K562 (cell line): Measurements from ENCODE around the gene CDC14B. TPM values are rescaled to one million over a fixed set of nuclear protein-coding genes. Genes with fewer than 3 reads are reported as not detected.

Source experiments
- ATAC-seq: fragments of 200-7000 bp; cut with Tn5 transposase; 3 replicates; pipeline ENCODE4 v1.9.1; 2020; ENCODE audit warnings: moderate library complexity
- BruUV-seq: library from RNA; stranded (reverse); fragments of 400-500 nt; replicated peaks from 2 replicates; lab custom pipeline; 2021; lab: Mats Ljungman, UMichigan
- CTCF ChIA-PET: fragments of 300-600 bp; formaldehyde crosslinking; extraction: SDS; loops from one replicate; lab custom pipeline; 2021; ENCODE audit warnings: low intra/inter-chr PET ratio; lab: Yijun Ruan, JAX
- POLR2A ChIA-PET: fragments of 300-600, 350-650 bp; sonication (Branson Sonifier 250); formaldehyde crosslinking; extraction: SDS; loops from one replicate; lab custom pipeline; 2021; ENCODE audit warnings: antibody characterized with exemption, inconsistent platforms; lab: Yijun Ruan, JAX
- DNase-seq, 4 experiments: peaks; one replicate each; pipeline versions ENCODE4 v3.0.0 to v3.0.0-alpha.2; 2011 to 2018; ENCODE audit warnings: low spot score in 3 of 4, mixed read lengths in 3 of 4; ENCODE audit errors: extremely low read depth in 1 of 4
- FAIRE-seq: peaks from 2 replicates; lab custom pipeline; 2011; peaks lifted over from hg19 to GRCh38; lab: Jason Lieb, UNC
- H2AFZ ChIP-seq: 2 replicates; pipeline ENCODE4 v1.6.0; 2011; ENCODE audit warnings: low read depth, low read length, control low read depth, inconsistent platforms
- H3K27ac ChIP-seq: fragments of 200-600 bp; 3 replicates; pipeline ENCODE4 v1.8.0; 2011; ENCODE audit warnings: low read depth, mild to moderate bottlenecking, control low read depth, inconsistent platforms, low read length, moderate library complexity, mixed read lengths; ENCODE audit errors: extremely low read depth
- H3K27me3 ChIP-seq, 2 experiments: fragments of 300-600 bp in 1 of 2; 2 replicates in 1 of 2; 3 replicates in 1 of 2; pipeline versions ENCODE4 v1.6.0 to v1.8.0; 2011; ENCODE audit warnings: inconsistent platforms in 2 of 2, low read length in 2 of 2, mild to moderate bottlenecking in 1 of 2, mixed read lengths in 1 of 2, moderate library complexity in 1 of 2; ENCODE audit not compliant: control insufficient read depth in 2 of 2, insufficient read depth in 2 of 2
- H3K36me3 ChIP-seq: fragments of 300-600 bp; 3 replicates; pipeline ENCODE4 v1.8.0; 2011; ENCODE audit warnings: mild to moderate bottlenecking, low read length, inconsistent platforms; ENCODE audit not compliant: control insufficient read depth, insufficient read depth
- H3K4me1 ChIP-seq, 2 experiments: fragments of 200-600 bp in 1 of 2; replicated peaks in 1 of 2; 2 replicates in 1 of 2; 3 replicates in 1 of 2; pipeline versions ENCODE4 v1.5.1 to v1.8.0; 2011; ENCODE audit warnings: inconsistent platforms in 2 of 2, low read length in 2 of 2, mild to moderate bottlenecking in 1 of 2, mixed read lengths in 1 of 2, moderate library complexity in 1 of 2; ENCODE audit not compliant: control insufficient read depth in 2 of 2, insufficient read depth in 2 of 2
- H3K4me2 ChIP-seq: 2 replicates; pipeline ENCODE4 v1.6.1; 2011; ENCODE audit warnings: low read length, control low read depth, inconsistent platforms, mixed read lengths; ENCODE audit not compliant: insufficient read depth
- H3K4me3 ChIP-seq: fragments of 200-600 bp; sonication (generic), shearing (Covaris generic); 2 replicates; pipeline ENCODE4 v1.5.1; 2016; ENCODE audit warnings: control low read depth, inconsistent platforms
- H3K79me2 ChIP-seq: fragments of 200-600 bp; 3 replicates; pipeline ENCODE4 v1.8.0; 2011; ENCODE audit warnings: low read length, inconsistent platforms; ENCODE audit not compliant: control insufficient read depth, insufficient read depth
- H3K9ac ChIP-seq, 2 experiments: 2 replicates each; pipeline versions ENCODE4 v1.6.0 to v1.6.1; 2011; ENCODE audit warnings: low read depth in 2 of 2, low read length in 2 of 2, control low read depth in 1 of 2, inconsistent platforms in 1 of 2, mild to moderate bottlenecking in 1 of 2, mixed read lengths in 1 of 2; ENCODE audit not compliant: insufficient read depth in 1 of 2
- H3K9me1 ChIP-seq: one replicate; pipeline ENCODE4 v1.6.0; 2011; ENCODE audit warnings: inconsistent platforms, mild to moderate bottlenecking, low read length, moderate library complexity; ENCODE audit not compliant: control insufficient read depth, insufficient read depth
- H3K9me3 ChIP-seq: replicated peaks from 2 replicates; pipeline ENCODE4 v1.5.1; 2011; ENCODE audit warnings: low read depth, low read length, inconsistent platforms; ENCODE audit not compliant: control insufficient read depth, insufficient read depth
- H4K20me1 ChIP-seq: replicated peaks from 2 replicates; pipeline ENCODE4 v1.6.1; 2011; ENCODE audit warnings: low read length, inconsistent platforms, mixed read lengths; ENCODE audit not compliant: control insufficient read depth, insufficient read depth
- CHCHD3 ChIP-seq: fragments of 250-450 bp; sonication (Bioruptor Pico); IDR thresholded peaks from 2 replicates; pipeline ENCODE4 v2.1.2; 2022; ENCODE audit warnings: mild to moderate bottlenecking
- EP300 ChIP-seq: IDR thresholded peaks from 2 replicates; pipeline ENCODE4 v1.6.1; 2012; ENCODE audit warnings: low read length, improper control_type of control experiment
- ETV5 ChIP-seq: sonication (generic); formaldehyde crosslinking; IDR thresholded peaks from 2 replicates; pipeline ENCODE4 v1.4.0; 2020; ENCODE audit warnings: low read depth, mild to moderate bottlenecking, missing genetic modification reagents
- KLF16 ChIP-seq: IDR thresholded peaks from 2 replicates; pipeline ENCODE4 v1.6.1; 2016; ENCODE audit warnings: antibody characterized with exemption
- LEF1 ChIP-seq: fragments of 450-650 bp; IDR thresholded peaks from 2 replicates; pipeline ENCODE4 v1.6.1; 2016; ENCODE audit warnings: mild to moderate bottlenecking
- PHTF2 ChIP-seq: fragments of 250-450 bp; sonication (Bioruptor Pico); IDR thresholded peaks from 2 replicates; pipeline ENCODE4 v1.5.0; 2021; ENCODE audit warnings: mild to moderate bottlenecking
- PURB ChIP-seq: sonication (generic); formaldehyde crosslinking; IDR thresholded peaks from 2 replicates; pipeline ENCODE4 v1.9.0; 2021; ENCODE audit warnings: low read depth, mild to moderate bottlenecking, missing genetic modification reagents
- PYGO2 ChIP-seq: fragments of 450-650 bp; IDR thresholded peaks from 2 replicates; pipeline ENCODE4 v1.6.1; 2016; ENCODE audit warnings: mild to moderate bottlenecking, missing genetic modification characterization, moderate library complexity, missing compliant biosample characterization
- SMAD3 ChIP-seq: fragments of 450-650 bp; formaldehyde crosslinking; conservative IDR thresholded peaks from 2 replicates; pipeline ENCODE4 v1.4.0; 2020; ENCODE audit warnings: mild to moderate bottlenecking
- SRSF1 ChIP-seq: fragments of 200-400 bp; formaldehyde crosslinking; IDR thresholded peaks from 2 replicates; pipeline ENCODE4 v1.6.1; 2017; ENCODE audit warnings: mild to moderate bottlenecking, low read depth, low read length, moderate library complexity
- TAF1 ChIP-seq: IDR thresholded peaks from 2 replicates; pipeline ENCODE4 v1.6.1; 2011; ENCODE audit warnings: mild to moderate bottlenecking, low read length, moderate library complexity; ENCODE audit not compliant: insufficient read depth, control insufficient read depth, severe bottlenecking; ENCODE audit errors: extremely low read depth
- TAF9B ChIP-seq: fragments of 450-650 bp; IDR thresholded peaks from 2 replicates; pipeline ENCODE4 v1.6.1; 2018; ENCODE audit warnings: mild to moderate bottlenecking; ENCODE audit not compliant: partially characterized antibody
- TCFL5 ChIP-seq: fragments of 250-450 bp; sonication (Bioruptor Pico); conservative IDR thresholded peaks from 2 replicates; pipeline ENCODE4 v1.6.1; 2021; ENCODE audit warnings: mild to moderate bottlenecking, moderate library complexity, matching md5 sums
- ZBTB8A ChIP-seq: fragments of 450-650 bp; IDR thresholded peaks from 2 replicates; pipeline ENCODE4 v1.6.1; 2018; ENCODE audit warnings: mild to moderate bottlenecking, moderate library complexity; ENCODE audit not compliant: partially characterized antibody
- ZNF24 ChIP-seq: fragments of 450-650 bp; IDR thresholded peaks from 2 replicates; pipeline ENCODE4 v1.6.1; 2016
- ZNF644 ChIP-seq: fragments of 200-800 bp; sonication (Bioruptor generic); IDR thresholded peaks from 2 replicates; pipeline ENCODE4 v1.6.1; 2016; ENCODE audit warnings: low read depth, missing genetic modification characterization, missing compliant biosample characterization
- WGBS: fragments of 100-300 bp; shearing (Covaris generic); methylation state at CpG from one replicate; pipeline ENCODE4 v1.1.6; 2016; ENCODE audit warnings: low coverage, mixed read lengths; ENCODE audit not compliant: insufficient coverage; ENCODE audit errors: missing lambda C conversion rate; 5-methylcytosine and 5-hydroxymethylcytosine counted together
- in situ Hi-C: fragments of 300-500 bp; cut with MboI; formaldehyde crosslinking; loops from 4 replicates; pipeline ENCODE4 v1.15.0; 2018; ENCODE audit warnings: inconsistent platforms, mixed read lengths
- intact Hi-C: fragments of 100-400 bp; cut with micrococcal nuclease; formaldehyde crosslinking; loops from 2 replicates; pipeline ENCODE4 v1.14.2; 2022
- polyA plus RNA-seq, 8 experiments: library from polyadenylated mRNA; depleted of rRNA in 4 of 8; stranded (reverse) in 5 of 8; unstranded in 3 of 8; fragments of >200 nt; fragmentation: Nextera tagmentation in 2 of 8; fragmentation: Illumina TruSeq in 1 of 8; extraction: Ambion mirVana in 2 of 8; extraction: Trizol in 1 of 8; gene quantifications; 2 replicates each; pipeline versions ENCODE4 v1.2.1 to v1.2.3, GENCODE V29; 2011 to 2014; ENCODE audit warnings: inconsistent platforms in 1 of 8, missing spikeins in 1 of 8
- total RNA-seq, 7 experiments: library from RNA; depleted of rRNA in 6 of 7; stranded (reverse); fragments of >200 nt in 6 of 7; fragmentation: Illumina TruSeq in 2 of 7; extraction: Trizol in 2 of 7; gene quantifications; 2 replicates each; pipeline versions ENCODE4 v1.2.1 to v1.2.3, GENCODE V29; 2011 to 2021; ENCODE audit warnings: low replicate concordance in 1 of 7
- TF ChIP-seq, protein P1 (sequence below), 2 experiments: fragments of 450-650 bp; IDR thresholded peaks; 2 replicates each; pipeline ENCODE4 v1.6.1; 2016
- TF ChIP-seq, protein P2 (sequence below): IDR thresholded peaks from 3 replicates; pipeline ENCODE4 v1.6.1; 2011; ENCODE audit warnings: borderline replicate concordance, mild to moderate bottlenecking, moderate library complexity; ENCODE audit not compliant: insufficient read length; ENCODE audit errors: extremely low read depth

The CDC14B gene
- total and polyA plus RNA-seq, 9 of the 15 experiments (the other 6 are each of a cell fraction or from before 2014, with no cell fraction given): 1.4 to 6.0 (median 3.8) TPM

DNA sequence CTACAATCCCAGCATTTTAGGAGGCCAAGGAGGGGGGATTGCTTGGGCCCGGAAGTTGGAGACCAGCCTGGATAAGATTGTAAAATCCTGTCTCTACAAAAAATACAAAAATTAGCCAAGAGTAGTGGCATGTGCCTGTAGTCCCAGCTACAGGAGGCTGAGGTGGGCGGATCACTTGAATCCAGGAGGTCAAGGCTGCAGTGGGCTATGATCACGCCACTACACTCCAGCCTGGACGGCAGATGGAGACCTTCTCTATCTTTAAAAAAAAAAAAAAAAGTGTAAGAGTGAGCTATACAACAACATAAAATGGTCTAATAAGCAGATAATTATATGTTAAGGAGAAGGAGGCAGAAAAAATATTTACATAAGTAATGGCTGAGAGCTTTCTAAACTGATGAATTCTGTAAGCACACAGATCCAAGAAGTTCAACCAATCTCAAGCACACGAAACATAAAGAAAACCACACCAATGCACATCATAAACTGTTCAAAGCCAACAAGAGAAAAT, 23.0 kb downstream of the CDC14B start:
- Histone ChIP-seq H3K4me1 (no peaks in the 10 kb centered on the region), H3K27ac (no peak overlapping the region), H2AFZ (no peak overlapping the region), H3K9ac (no peak overlapping the region), H3K79me2 (no peaks in the 10 kb centered on the region), H3K4me2 (no peak overlapping the region), H3K36me3 (no peaks in the 10 kb centered on the region), H3K9me3 (no peaks in the 10 kb centered on the region), H3K4me3 (no peak overlapping the region), H3K9me1 (no peaks in the 10 kb centered on the region), H3K27me3 (peaks cover 0 to 6% of the 10 kb centered on the region in 2 experiments; a peak in 1 of 5 replicates), H4K20me1 (no peaks in the 10 kb centered on the region)
- in situ Hi-C loops: no loop called here
- ATAC-seq (no peak), FAIRE-seq (no peak), DNase-seq (no peak)
- ChIA-PET POLR2A (interaction anchor here (0.9 kb wide), 1 partner anchor 39 kb away, joined by 3 read pairs; no protein-coding TSS in a partner anchor), CTCF (no interaction called here)
- BruUV-seq: no TSS peak
- 14% methylated on average over 5 of the region's 5 CpGs for WGBS
- intact Hi-C loops: loop anchor here (10.0 kb wide), 1 partner anchor 58 kb away; the partner anchor contains the start of gene PRXL2C
- TF ChIP-seq, protein P1, sequence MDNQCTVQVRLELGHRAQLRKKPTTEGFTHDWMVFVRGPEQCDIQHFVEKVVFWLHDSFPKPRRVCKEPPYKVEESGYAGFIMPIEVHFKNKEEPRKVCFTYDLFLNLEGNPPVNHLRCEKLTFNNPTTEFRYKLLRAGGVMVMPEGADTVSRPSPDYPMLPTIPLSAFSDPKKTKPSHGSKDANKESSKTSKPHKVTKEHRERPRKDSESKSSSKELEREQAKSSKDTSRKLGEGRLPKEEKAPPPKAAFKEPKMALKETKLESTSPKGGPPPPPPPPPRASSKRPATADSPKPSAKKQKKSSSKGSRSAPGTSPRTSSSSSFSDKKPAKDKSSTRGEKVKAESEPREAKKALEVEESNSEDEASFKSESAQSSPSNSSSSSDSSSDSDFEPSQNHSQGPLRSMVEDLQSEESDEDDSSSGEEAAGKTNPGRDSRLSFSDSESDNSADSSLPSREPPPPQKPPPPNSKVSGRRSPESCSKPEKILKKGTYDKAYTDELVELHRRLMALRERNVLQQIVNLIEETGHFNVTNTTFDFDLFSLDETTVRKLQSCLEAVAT (IDR thresholded peaks at IDR 0.05): no peak
- no peak for TF ChIP-seq ZNF24
- TF ChIP-seq SRSF1: no peak
- TF ChIP-seq TCFL5 (CRISPR knock-in tag): no peak
- TF ChIP-seq TAF9B: no peak
- no peak for TF ChIP-seq TAF1
- no peak for TF ChIP-seq ETV5
- no peak for TF ChIP-seq PHTF2
- no peak for TF ChIP-seq PYGO2 (tag)
- no peak for TF ChIP-seq ZBTB8A
- TF ChIP-seq SMAD3 (CRISPR knock-in tag): no peak
- TF ChIP-seq CHCHD3 (CRISPR knock-in tag): no peak
- TF ChIP-seq KLF16: no peak
- no peak for TF ChIP-seq LEF1
- TF ChIP-seq PURB (CRISPR knock-in tag): no peak
- TF ChIP-seq EP300: no peak
- no peak for TF ChIP-seq ZNF644 (tag)
- TF ChIP-seq, protein P2, sequence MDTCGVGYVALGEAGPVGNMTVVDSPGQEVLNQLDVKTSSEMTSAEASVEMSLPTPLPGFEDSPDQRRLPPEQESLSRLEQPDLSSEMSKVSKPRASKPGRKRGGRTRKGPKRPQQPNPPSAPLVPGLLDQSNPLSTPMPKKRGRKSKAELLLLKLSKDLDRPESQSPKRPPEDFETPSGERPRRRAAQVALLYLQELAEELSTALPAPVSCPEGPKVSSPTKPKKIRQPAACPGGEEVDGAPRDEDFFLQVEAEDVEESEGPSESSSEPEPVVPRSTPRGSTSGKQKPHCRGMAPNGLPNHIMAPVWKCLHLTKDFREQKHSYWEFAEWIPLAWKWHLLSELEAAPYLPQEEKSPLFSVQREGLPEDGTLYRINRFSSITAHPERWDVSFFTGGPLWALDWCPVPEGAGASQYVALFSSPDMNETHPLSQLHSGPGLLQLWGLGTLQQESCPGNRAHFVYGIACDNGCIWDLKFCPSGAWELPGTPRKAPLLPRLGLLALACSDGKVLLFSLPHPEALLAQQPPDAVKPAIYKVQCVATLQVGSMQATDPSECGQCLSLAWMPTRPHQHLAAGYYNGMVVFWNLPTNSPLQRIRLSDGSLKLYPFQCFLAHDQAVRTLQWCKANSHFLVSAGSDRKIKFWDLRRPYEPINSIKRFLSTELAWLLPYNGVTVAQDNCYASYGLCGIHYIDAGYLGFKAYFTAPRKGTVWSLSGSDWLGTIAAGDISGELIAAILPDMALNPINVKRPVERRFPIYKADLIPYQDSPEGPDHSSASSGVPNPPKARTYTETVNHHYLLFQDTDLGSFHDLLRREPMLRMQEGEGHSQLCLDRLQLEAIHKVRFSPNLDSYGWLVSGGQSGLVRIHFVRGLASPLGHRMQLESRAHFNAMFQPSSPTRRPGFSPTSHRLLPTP: no peak
